Left ventricle myocardium inferior (tissue), 1 donor: Measurements from ENCODE around the gene PHOX2A. TPM values are rescaled to one million over a fixed set of nuclear protein-coding genes. Genes with fewer than 3 reads are reported as not detected.

Experiments
- DNase-seq: peaks from one replicate; pipeline ENCODE4 v3.0.0-alpha.2; 2020
- H3K27ac ChIP-seq: fragments of 200-600 bp; replicated peaks from 2 replicates; pipeline ENCODE4 v1.8.0; 2021
- H3K27me3 ChIP-seq: fragments of 200-600 bp; 2 replicates; pipeline ENCODE4 v1.8.0; 2021; ENCODE audit warnings: low read depth
- H3K36me3 ChIP-seq: fragments of 200-600 bp; 2 replicates; pipeline ENCODE4 v1.8.0; 2021
- H3K4me1 ChIP-seq: fragments of 200-600 bp; 2 replicates; pipeline ENCODE4 v1.8.0; 2021
- H3K4me3 ChIP-seq: fragments of 200-600 bp; 2 replicates; pipeline ENCODE4 v1.8.0; 2021; ENCODE audit warnings: mild to moderate bottlenecking, moderate library complexity
- H3K9me3 ChIP-seq: fragments of 200-600 bp; replicated peaks from 2 replicates; pipeline ENCODE4 v1.8.0; 2021
- intact Hi-C: fragments of 100-400 bp; cut with micrococcal nuclease; formaldehyde crosslinking; loops from one replicate; pipeline ENCODE4 v1.11.0; 2022
- total RNA-seq: library from RNA; stranded (reverse); fragmentation: NEBNext Ultra II Directional; extraction: Animal tissue kit (Norgen Biotek cat#: 25700); gene quantifications from one replicate; pipeline ENCODE4 v1.2.1, GENCODE V29; 2021
- TF ChIP-seq, protein P1 (sequence below): fragments of 200-600 bp; IDR thresholded peaks from 2 replicates; pipeline ENCODE4 v1.8.0; 2021; ENCODE audit warnings: antibody characterized with exemption, mild to moderate bottlenecking, borderline replicate concordance
- donor health status: DM: no; HTN: yes; CAD: no; lungs with severe emphysema.

Gene PHOX2A
- total RNA-seq, 1 donor from 2014 or later: not detected

DNA sequence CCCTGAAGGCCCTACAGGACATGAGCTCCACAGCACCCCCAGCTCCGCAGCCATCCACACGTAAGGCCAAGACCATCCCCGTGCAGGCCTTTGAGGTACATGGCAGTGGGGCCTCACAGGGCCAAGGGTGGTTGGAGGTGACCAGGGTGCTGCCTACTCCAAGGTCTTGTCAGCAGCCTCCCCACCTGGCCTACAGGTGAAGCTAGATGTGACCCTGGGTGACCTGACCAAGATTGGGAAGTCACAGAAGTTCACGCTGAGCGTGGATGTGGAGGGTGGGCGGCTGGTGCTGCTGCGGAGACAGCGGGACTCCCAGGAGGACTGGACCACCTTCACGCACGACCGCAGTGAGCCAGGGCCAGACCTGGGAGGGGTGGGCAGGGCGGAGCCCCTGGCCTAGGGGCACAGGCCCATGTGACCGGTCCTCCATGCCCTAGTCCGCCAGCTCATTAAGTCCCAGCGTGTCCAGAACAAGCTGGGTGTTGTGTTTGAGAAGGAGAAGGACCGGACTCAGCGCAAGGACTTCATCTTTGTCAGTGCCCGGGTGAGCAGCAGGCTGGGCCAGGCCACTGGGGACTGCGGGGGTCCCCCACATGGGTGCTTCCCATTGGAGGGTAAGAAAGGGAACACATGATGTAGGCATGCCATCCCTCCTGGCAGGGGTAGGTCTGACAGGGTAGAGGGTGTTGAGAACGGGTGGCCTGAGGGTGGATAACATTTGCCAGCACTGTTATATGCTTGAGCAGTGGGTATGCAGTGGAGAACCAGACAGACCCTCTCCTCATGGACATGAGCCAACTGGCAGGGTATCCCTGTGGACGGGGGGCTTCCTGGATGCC lies 13.8 kb downstream of the PHOX2A start:
- Histone ChIP-seq H3K4me3 (no peak overlapping the region), H3K36me3 (peaks cover 78% of the 10 kb centered on the region), H3K4me1 (peaks cover 54% of the 10 kb centered on the region), H3K27ac (no peak overlapping the region), H3K27me3 (no peaks in the 10 kb centered on the region), H3K9me3 (no peaks in the 10 kb centered on the region)
- TF ChIP-seq, protein P1, sequence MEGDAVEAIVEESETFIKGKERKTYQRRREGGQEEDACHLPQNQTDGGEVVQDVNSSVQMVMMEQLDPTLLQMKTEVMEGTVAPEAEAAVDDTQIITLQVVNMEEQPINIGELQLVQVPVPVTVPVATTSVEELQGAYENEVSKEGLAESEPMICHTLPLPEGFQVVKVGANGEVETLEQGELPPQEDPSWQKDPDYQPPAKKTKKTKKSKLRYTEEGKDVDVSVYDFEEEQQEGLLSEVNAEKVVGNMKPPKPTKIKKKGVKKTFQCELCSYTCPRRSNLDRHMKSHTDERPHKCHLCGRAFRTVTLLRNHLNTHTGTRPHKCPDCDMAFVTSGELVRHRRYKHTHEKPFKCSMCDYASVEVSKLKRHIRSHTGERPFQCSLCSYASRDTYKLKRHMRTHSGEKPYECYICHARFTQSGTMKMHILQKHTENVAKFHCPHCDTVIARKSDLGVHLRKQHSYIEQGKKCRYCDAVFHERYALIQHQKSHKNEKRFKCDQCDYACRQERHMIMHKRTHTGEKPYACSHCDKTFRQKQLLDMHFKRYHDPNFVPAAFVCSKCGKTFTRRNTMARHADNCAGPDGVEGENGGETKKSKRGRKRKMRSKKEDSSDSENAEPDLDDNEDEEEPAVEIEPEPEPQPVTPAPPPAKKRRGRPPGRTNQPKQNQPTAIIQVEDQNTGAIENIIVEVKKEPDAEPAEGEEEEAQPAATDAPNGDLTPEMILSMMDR: no peak
- intact Hi-C loops: no loop called here
- no peak for DNase-seq

DNA sequence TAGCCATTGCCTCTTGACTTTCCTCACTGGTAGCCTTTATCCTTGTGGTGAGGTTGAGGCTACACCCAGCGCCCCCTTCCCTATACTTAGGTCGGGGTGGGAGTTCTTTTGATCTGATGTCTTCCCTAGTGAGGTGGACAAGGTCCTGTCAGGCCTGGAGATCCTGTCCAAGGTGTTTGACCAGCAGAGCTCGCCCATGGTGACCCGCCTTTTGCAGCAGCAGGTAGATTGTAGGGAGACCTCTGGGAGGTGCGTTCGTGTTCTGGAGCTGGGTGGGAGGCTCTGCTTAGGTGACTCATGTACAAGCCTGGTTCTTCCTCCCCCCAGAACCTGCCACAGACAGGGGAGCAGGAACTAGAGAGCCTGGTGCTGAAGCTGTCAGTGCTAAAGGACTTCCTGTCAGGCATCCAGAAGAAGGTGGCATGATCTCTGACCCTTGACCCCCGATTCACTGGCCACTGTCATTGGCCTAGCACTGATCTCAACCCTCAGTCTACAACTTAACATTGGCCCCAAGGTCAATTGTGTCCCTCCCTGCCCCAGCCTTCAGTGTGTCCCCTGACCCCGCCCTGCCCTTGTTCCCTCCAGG lies 14.5 kb downstream of the PHOX2A start:
- Histone ChIP-seq H3K27ac (no peak overlapping the region), H3K9me3 (no peaks in the 10 kb centered on the region), H3K27me3 (no peaks in the 10 kb centered on the region), H3K36me3 (peaks cover 71% of the 10 kb centered on the region), H3K4me3 (no peak overlapping the region), H3K4me1 (peaks cover 58% of the 10 kb centered on the region)
- TF ChIP-seq, protein P1: no peak
- intact Hi-C loops: no loop called here
- DNase-seq: no peak

DNA sequence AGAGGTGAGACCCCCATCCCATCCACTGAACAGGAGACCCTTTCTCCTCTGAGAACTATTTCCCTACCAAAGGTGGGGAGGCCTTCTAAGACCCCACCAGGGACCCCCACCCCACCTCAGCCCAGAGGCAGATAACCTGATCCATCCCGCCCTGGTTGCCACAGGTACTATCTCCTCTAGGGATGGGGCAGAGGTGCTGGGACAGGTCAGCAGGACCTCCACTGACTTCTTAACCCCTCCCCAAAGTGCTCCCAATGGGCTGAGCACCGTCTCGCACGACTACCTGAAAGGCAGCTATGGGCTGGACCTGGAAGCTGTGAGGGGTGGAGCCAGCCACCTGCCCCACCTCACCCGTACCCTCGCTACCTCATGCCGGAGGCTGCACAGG lies 15.1 kb downstream of the PHOX2A start:
- no peak overlapping the region for H3K27ac ChIP-seq
- H3K9me3 ChIP-seq: no peaks in the 10 kb centered on the region
- H3K27me3 ChIP-seq: no peaks in the 10 kb centered on the region
- peaks cover 62% of the 10 kb centered on the region for H3K4me1 ChIP-seq
- H3K36me3 ChIP-seq: peaks cover 65% of the 10 kb centered on the region
- intact Hi-C loops: no loop called here
- no peak for DNase-seq
- no peak overlapping the region for H3K4me3 ChIP-seq
- TF ChIP-seq, protein P1: no peak

DNA sequence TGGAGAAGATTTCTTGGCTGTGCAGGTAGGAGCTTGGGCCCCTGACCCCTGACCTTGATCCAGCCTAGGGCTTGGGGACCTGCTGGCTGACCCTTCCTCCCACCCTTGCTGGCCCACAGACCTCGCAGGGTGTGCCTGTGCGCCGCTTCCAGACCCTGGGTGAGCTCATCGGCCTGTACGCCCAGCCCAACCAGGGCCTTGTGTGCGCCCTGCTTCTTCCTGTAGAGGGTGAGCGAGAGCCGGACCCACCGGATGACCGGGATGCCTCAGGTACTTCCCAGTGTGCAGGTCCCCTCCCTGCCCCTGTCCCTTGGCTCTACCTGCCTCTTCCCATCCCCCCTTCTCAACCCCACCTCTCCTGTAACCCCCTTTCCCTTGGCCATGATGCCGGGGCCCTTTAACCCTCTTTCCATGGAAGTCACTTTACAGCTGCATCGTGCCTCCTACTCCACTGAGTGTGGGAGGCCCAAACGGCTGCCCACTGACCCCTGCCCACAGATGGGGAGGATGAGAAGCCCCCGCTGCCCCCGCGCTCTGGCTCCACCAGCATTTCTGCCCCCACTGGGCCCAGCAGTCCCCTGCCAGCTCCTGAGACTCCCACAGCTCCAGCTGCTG lies 15.6 kb downstream of the PHOX2A start:
- TF ChIP-seq, protein P1: peak; percentile 23
- Histone ChIP-seq H3K4me3 (no peak overlapping the region), H3K36me3 (peaks cover 60% of the 10 kb centered on the region), H3K4me1 (peaks cover 66% of the 10 kb centered on the region), H3K9me3 (no peaks in the 10 kb centered on the region), H3K27ac (no peak overlapping the region), H3K27me3 (no peaks in the 10 kb centered on the region)
- no peak for DNase-seq
- intact Hi-C loops: no loop called here

DNA sequence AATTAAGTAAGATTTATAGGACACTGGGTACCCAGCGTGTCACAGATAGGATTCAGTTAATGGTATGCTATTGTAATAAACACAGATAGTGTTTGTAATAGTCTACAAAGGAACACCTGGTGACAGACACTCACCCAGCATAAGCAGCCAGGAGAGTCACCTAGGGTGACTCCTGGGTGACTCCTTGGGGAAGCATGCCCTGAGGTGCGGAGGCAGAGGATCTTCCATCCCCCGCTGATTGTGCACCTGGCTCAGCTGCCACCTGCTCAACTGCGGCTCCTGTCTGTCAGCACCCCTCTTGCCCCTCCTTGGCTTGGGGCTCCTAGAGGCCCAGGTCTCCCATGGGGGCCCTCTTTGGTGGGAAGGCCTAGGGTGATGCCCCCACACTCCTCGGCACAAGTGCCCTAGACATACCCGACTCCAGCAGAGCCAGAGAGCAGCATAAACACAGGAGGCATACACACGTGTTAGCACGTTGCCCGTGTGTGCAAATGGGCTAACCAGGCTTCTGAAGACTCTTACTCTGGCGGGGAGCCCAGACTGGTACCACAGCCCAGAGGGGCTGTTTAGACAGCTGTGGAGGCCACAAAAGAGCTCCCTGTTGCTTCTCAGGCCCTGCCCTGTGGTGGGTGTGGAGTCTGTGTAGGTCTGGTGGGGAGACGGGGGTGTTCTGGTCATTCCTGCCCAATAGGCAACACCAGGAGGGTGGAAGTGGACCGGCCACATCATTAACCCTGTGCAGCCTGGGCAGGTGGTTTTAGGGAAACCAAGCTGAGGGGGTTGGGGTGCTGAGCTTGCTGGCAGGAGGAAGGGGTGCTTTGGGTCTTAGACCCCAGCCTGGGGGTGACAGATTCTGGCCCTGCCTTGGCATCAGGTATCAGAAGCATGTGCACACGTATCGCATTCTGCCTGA lies 16.4 kb downstream of the PHOX2A start:
- intact Hi-C loops: no loop called here
- H3K27ac ChIP-seq: no peak overlapping the region
- DNase-seq: no peak
- no peak overlapping the region for H3K4me3 ChIP-seq
- H3K9me3 ChIP-seq: no peaks in the 10 kb centered on the region
- H3K27me3 ChIP-seq: no peaks in the 10 kb centered on the region
- peaks cover 71% of the 10 kb centered on the region for H3K4me1 ChIP-seq
- TF ChIP-seq, protein P1: no peak
- H3K36me3 ChIP-seq: peaks cover 52% of the 10 kb centered on the region
